Thoracic aorta endothelial cell (primary cell): ENCODE data around the gene UQCR11. TPM values are rescaled to one million over a fixed set of nuclear protein-coding genes. Genes with fewer than 3 reads are reported as not detected.

Experiments
- small RNA-seq: library from RNA; depleted of rRNA; stranded (forward); fragments of <200 nt; gene quantifications from one replicate; pipeline ENCODE3, GENCODE V24; 2012
- total RNA-seq: library from RNA; depleted of rRNA; stranded (reverse); fragments of >200 nt; gene quantifications from 2 replicates; pipeline ENCODE4 v1.2.3, GENCODE V29; 2012

UQCR11 gene
- total RNA-seq, result 32.0 and 34.7 TPM in 2 replicates

DNA sequence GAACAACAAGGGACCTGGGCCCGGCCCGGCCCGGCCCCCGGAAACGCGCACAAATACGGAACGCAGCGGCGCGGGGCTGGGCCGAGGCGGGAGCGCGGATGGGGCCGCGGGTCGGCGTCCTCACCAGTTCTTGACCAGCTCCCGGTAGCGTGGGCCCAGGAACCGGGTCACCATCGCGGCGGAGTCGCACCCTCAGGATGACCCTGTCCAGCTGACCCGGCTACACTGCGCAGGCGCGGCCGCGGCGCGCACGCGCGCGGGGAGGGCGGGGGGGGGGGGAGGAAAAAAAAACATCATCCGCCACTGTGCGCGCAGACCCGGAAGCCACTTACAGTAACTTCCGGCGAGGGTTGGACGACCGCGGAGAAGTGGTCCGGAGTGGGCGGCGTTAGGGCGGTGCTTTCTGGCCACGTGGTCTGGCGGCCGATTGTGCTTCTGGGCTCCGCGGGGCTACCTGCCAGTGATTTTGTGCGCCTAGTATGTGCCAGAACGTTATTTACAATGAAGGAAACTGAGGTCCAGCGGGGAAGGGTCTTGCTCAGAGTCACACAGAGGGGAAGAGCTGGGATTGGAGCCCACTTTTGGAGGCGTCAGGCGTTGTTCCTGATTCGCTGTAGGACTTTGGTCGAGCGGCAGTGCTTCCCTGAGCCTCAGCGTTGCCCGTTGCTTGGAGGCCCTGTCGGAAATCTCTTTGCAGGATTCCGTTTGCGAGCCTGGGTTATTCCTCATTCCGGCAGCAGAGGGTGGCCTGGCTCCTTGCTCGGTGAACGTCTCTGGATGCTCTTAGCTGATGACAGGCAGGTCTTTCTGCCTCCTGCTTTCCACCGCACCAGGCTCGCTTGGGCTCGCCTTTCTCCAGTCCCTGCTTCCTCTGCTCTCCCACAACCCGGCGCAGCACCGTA, at the start of gene UQCR11:
Gene UQCR11 (minus strand): TSS at position 227 of the 902 bp plus-strand sequence. CDS start 53 bp downstream, at position 174.

GRCh38 chr19:1652471-1653299, 47.4 kb upstream of the UQCR11 start, which contains the start of gene TCF3:
TSS of gene TCF3 (minus strand) at chr19:1652615. CDS start at chr19:1650248, 2,367 bp downstream.

DNA sequence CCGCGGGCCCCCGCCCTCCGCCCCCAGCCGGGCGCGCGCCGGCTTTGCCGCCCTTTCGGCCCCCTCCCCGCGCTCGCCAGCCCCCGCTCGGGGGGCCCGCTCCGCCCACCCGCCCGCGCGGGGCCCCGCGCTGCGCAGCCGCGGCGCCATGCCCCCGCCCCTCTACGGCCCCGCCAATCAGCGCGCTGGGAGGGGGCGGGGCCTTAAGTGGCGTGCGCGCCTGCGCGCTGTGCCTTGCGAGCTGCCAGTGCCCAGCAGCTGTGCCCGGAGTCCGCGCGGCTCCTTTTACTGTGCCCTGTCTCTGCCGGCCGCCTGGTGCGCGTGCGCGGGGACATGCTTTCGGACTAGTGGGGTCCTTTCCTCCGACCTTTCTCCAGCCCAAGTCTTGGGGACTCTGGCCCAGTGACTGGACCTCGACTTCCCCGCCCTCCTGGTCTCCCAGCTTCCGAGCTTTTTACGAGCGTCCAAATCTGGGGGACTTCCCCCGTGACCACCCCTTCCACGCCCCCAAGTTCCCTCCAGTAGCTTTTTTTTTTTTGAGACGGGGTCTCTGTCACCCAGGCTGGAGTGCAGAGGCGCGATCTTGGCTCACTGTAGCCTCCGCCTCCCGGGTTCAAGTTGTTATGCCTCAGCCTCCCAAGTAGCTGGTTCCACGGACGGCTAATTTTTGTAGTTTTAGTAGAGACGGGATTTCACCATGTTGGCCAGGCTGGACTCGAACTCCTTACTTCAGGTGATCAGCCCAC, 12.3 kb downstream of the UQCR11 start, which contains the start of gene MBD3:
Gene MBD3 (minus strand): TSS at position 111 of the 746 bp plus-strand sequence. CDS start 234 bp downstream, outside the sequence.

DNA sequence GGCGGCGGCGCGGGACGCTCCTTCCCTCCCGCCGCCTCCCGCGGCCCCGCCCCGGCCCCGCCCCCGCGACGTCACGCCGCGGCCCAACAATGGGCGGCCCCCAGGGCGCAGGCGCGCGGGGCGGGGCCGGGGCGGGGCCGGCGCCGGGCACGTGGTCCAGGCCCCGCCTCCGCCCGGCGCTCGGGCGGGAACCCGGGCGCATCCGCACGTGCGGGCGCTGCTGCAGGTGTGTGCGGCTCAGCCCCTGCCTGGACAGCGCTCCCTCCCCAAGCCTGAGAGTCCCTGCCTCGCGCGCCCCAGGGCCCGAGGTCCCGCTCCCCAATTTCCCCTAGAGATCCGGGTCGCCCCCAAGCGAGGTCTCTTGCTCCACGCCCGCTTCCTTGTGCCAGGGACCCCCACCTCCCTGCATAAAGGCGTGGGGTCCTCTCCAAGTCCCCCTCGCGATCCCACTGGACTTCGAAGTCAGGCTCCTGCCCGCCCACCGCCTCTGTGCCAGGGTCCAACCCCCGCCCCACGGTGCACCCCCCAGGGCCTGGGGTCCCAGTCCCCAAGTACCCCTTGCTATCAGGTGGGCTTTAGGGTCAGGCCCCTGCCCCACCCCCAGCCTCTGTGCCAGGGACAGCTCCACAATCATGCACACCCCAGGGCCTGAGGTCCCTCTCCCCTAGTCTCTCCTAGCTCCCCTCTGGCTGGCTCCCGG, 36.8 kb downstream of the UQCR11 start, which contains the start of gene MEX3D:
Gene MEX3D (minus strand): TSS at position 6 of the 700 bp plus-strand sequence. CDS start 267 bp downstream, outside the sequence.

Small RNA genes lying within 50 kb of the gene (small RNA-seq; reads per million reads assigned to genes)
- gene AC005943.2 (not detected), gene RN7SL477P (not detected), gene RNU6-1223P (not detected)

Other genes with a start within 250 kb of the UQCR11 start
- gene NDUFS7, start 221.6 kb downstream of the UQCR11 start, total RNA-seq, result 48.8 and 60.9 TPM in 2 replicates
- 15.6 and 15.7 TPM in 2 replicates for gene GAMT, start 203.9 kb downstream of the UQCR11 start, total RNA-seq
- gene DAZAP1, start 197.9 kb downstream of the UQCR11 start, total RNA-seq, result 66.4 and 95.1 TPM in 2 replicates
- gene RPS15, start 167.1 kb downstream of the UQCR11 start, total RNA-seq, result 638 and 737 TPM in 2 replicates
- gene APC2, start 155.3 kb downstream of the UQCR11 start, total RNA-seq, result 0.07 and 0.13 TPM in 2 replicates
- 14.0 and 17.9 TPM in 2 replicates for gene C19orf25, start 126.2 kb downstream of the UQCR11 start, total RNA-seq
- 1.1 and 1.3 TPM in 2 replicates for gene PCSK4, start 115.1 kb downstream of the UQCR11 start, total RNA-seq
- gene REEP6, start 114.3 kb downstream of the UQCR11 start, total RNA-seq, result 0.57 and 1.1 TPM in 2 replicates
- gene ADAMTSL5, start 92.4 kb downstream of the UQCR11 start, total RNA-seq, result 0.22 and 0.53 TPM in 2 replicates
- gene PLK5, start 81.4 kb downstream of the UQCR11 start, total RNA-seq, result not detected in 2 replicates
- gene MEX3D, start 37.1 kb downstream of the UQCR11 start, total RNA-seq, result 57.1 and 62.6 TPM in 2 replicates
- gene MBD3, start 12.6 kb downstream of the UQCR11 start, total RNA-seq, result 78.7 and 86.2 TPM in 2 replicates
- 94.9 and 154 TPM in 2 replicates for gene TCF3, start 47.2 kb upstream of the UQCR11 start, total RNA-seq
- gene ONECUT3, start 148.0 kb upstream of the UQCR11 start, total RNA-seq, result not detected in 2 replicates
- gene ATP8B3, start 206.8 kb upstream of the UQCR11 start, total RNA-seq, result 1.2 and 2.2 TPM in 2 replicates
- 24.3 and 31.5 TPM in 2 replicates for gene REXO1, start 243.0 kb upstream of the UQCR11 start, total RNA-seq